HepG2 (cell line): Measurements from ENCODE around the gene IPO5. TPM values are rescaled to one million over a fixed set of nuclear protein-coding genes. Genes with fewer than 3 reads are reported as not detected.
A peak's percentile ranks its signal among the peaks of the same experiment; 100 is the strongest.

Experiments
- ATAC-seq: fragments of 200-7000 bp; cut with Tn5 transposase; 3 replicates; pipeline ENCODE4 v1.9.1; 2020; ENCODE audit warnings: mild to moderate bottlenecking, moderate library complexity
- BruUV-seq: library from RNA; stranded (reverse); fragments of 400-500 nt; replicated peaks from 2 replicates; lab custom pipeline; 2021; lab: Mats Ljungman, UMichigan
- CTCF ChIA-PET: fragments of 300-600 bp; formaldehyde crosslinking; extraction: SDS; loops from one replicate; lab custom pipeline; 2021; ENCODE audit warnings: low total read pairs, inconsistent platforms, low intra/inter-chr PET ratio; lab: Yijun Ruan, JAX
- POLR2A ChIA-PET: fragments of 350-600 bp; sonication (Branson Sonifier 250); formaldehyde crosslinking; loops from one replicate; lab custom pipeline; 2020; ENCODE audit warnings: antibody characterized with exemption, inconsistent platforms; lab: Yijun Ruan, JAX
- DNase-seq: peaks from one replicate; pipeline ENCODE4 v3.0.0-alpha.2; 2015; ENCODE audit warnings: low spot score
- FAIRE-seq: peaks from 3 replicates; lab custom pipeline; 2011; peaks lifted over from hg19 to GRCh38; lab: Jason Lieb, UNC
- H2AFZ ChIP-seq: one replicate; pipeline ENCODE4 v1.6.1; 2011; ENCODE audit warnings: low read length, inconsistent platforms
- H3K27ac ChIP-seq: fragments of 300-600 bp; 3 replicates; pipeline ENCODE4 v1.8.0; 2011; ENCODE audit warnings: mixed run types, mild to moderate bottlenecking, mixed read lengths, low read length, inconsistent platforms; ENCODE audit not compliant: insufficient read depth; ENCODE audit errors: extremely low read length
- H3K27me3 ChIP-seq, 2 experiments: fragments of 200-600 bp in 1 of 2; 2 replicates in 1 of 2; 3 replicates in 1 of 2; pipeline versions ENCODE4 v1.6.0 to v1.8.0; 2011; ENCODE audit warnings: low read length in 2 of 2, mild to moderate bottlenecking in 2 of 2, moderate library complexity in 2 of 2, inconsistent platforms in 1 of 2; ENCODE audit not compliant: insufficient read depth in 2 of 2, control insufficient read depth in 1 of 2
- H3K36me3 ChIP-seq, 2 experiments: fragments of 200-600 bp in 1 of 2; replicated peaks in 1 of 2; 2 replicates in 1 of 2; 3 replicates in 1 of 2; pipeline versions ENCODE4 v1.5.1 to v1.8.0; 2011; ENCODE audit warnings: low read length in 2 of 2, inconsistent platforms in 1 of 2; ENCODE audit not compliant: insufficient read depth in 2 of 2, control insufficient read depth in 1 of 2
- H3K4me1 ChIP-seq: 2 replicates; pipeline ENCODE4 v1.5.1; 2012; ENCODE audit warnings: low read length, inconsistent platforms; ENCODE audit not compliant: insufficient read depth
- H3K4me2 ChIP-seq: 2 replicates; pipeline ENCODE4 v1.6.0; 2011; ENCODE audit warnings: low read depth, low read length, inconsistent platforms
- H3K4me3 ChIP-seq, 3 experiments: fragments of 200-600 bp in 1 of 3; sonication (generic), shearing (Covaris generic) in 1 of 3; replicated peaks in 1 of 3; 2 replicates each; pipeline ENCODE4 v1.5.1; 2011 to 2016; ENCODE audit warnings: low read length in 3 of 3, inconsistent platforms in 2 of 3, low read depth in 2 of 3, mild to moderate bottlenecking in 2 of 3, control low read depth in 1 of 3, mixed read lengths in 1 of 3; ENCODE audit not compliant: insufficient read depth in 1 of 3
- H3K79me2 ChIP-seq: one replicate; pipeline ENCODE4 v1.6.1; 2011; ENCODE audit warnings: low read length, inconsistent platforms; ENCODE audit not compliant: insufficient read depth
- H3K9ac ChIP-seq: 2 replicates; pipeline ENCODE4 v1.6.0; 2011; ENCODE audit warnings: mild to moderate bottlenecking, low read depth, low read length, inconsistent platforms; ENCODE audit not compliant: insufficient read depth
- H3K9me3 ChIP-seq: 2 replicates; pipeline ENCODE4 v1.5.1; 2012; ENCODE audit warnings: mild to moderate bottlenecking, low read length
- H4K20me1 ChIP-seq: 2 replicates; pipeline ENCODE4 v1.6.0; 2011; ENCODE audit warnings: inconsistent platforms, mild to moderate bottlenecking, low read length, moderate library complexity; ENCODE audit not compliant: insufficient read depth
- ARID4A ChIP-seq: sonication (generic); formaldehyde crosslinking; IDR thresholded peaks from 2 replicates; pipeline ENCODE4 v1.5.0; 2020; ENCODE audit warnings: mild to moderate bottlenecking, missing genetic modification reagents, borderline replicate concordance
- CHD4 ChIP-seq: fragments of 200-600 bp; sonication (generic); IDR thresholded peaks from 2 replicates; pipeline ENCODE4 v1.7.0; 2017; ENCODE audit warnings: mild to moderate bottlenecking, low read length, borderline replicate concordance
- MATR3 ChIP-seq: sonication (generic); formaldehyde crosslinking; IDR thresholded peaks from 2 replicates; pipeline ENCODE4 v1.4.0; 2020; ENCODE audit warnings: missing genetic modification reagents
- MLX ChIP-seq: IDR thresholded peaks from 2 replicates; pipeline ENCODE4 v1.6.1; 2016
- RBM22 ChIP-seq: fragments of 200-400 bp; formaldehyde crosslinking; optimal IDR thresholded peaks from 2 replicates; pipeline ENCODE3; 2017; ENCODE audit warnings: mild to moderate bottlenecking, low read length, moderate library complexity
- TRIM22 ChIP-seq: fragments of 450-650 bp; IDR thresholded peaks from 2 replicates; pipeline ENCODE4 v1.6.1; 2017
- ZBTB25 ChIP-seq: IDR thresholded peaks from 2 replicates; pipeline ENCODE4 v1.6.1; 2018; ENCODE audit warnings: missing genetic modification reagents
- ZNF629 ChIP-seq: sonication (generic); formaldehyde crosslinking; conservative IDR thresholded peaks from 2 replicates; pipeline ENCODE4 v1.5.0; 2020; ENCODE audit warnings: missing genetic modification reagents
- WGBS: methylation state at CpG from one replicate; pipeline ENCODE4 v1.1.6; 2017; ENCODE audit warnings: low lambda C conversion rate; 5-methylcytosine and 5-hydroxymethylcytosine counted together
- in situ Hi-C: cut with HindIII; loops from 2 replicates; pipeline ENCODE4 v1.10.0; 2017; ENCODE audit warnings: low pct_unique_long_range_greater_than_20kb; ENCODE audit not compliant: extremely low pct_ligation_motif_present
- intact Hi-C: fragments of 100-400 bp; cut with micrococcal nuclease; formaldehyde crosslinking; loops from one replicate; pipeline ENCODE4 v1.10.0; 2022; ENCODE audit not compliant: unreplicated experiment
- polyA plus RNA-seq, 8 experiments: library from polyadenylated mRNA; depleted of rRNA in 3 of 8; stranded (reverse) in 7 of 8; unstranded in 1 of 8; fragments of >200 nt; fragmentation: Illumina TruSeq in 4 of 8; extraction: Trizol in 4 of 8; gene quantifications; 2 replicates each; pipeline versions ENCODE4 v1.2.1 to v1.2.3, GENCODE V29; 2011 to 2016; ENCODE audit warnings: low read depth in 4 of 8, missing spikeins in 1 of 8, mixed read lengths in 1 of 8; ENCODE audit not compliant: insufficient read depth in 1 of 8
- total RNA-seq, 5 experiments: library from RNA; depleted of rRNA; stranded (reverse); fragments of >200 nt; fragmentation: Illumina TruSeq; extraction: Trizol; gene quantifications; 2 replicates each; pipeline ENCODE4 v1.2.3, GENCODE V29; 2016; ENCODE audit warnings: low read depth in 1 of 5

The IPO5 gene
- total and polyA plus RNA-seq, 2 of the 13 experiments (the other 11 are each of a cell fraction or from before 2014, with no cell fraction given), result 155 to 242 TPM

GRCh38 chr13:98022210-98022609 is 68.7 kb downstream of the IPO5 start:
- BruUV-seq, result no TSS peak
- no peaks in the 10 kb centered on the region for H4K20me1 ChIP-seq
- H3K9ac ChIP-seq, result no peak overlapping the region
- peaks cover 21% of the 10 kb centered on the region for H3K4me1 ChIP-seq
- intact Hi-C loops (loop anchor here (5.0 to 10.0 kb wide), 2 partner anchors 40 to 243 kb away; no protein-coding TSS in a partner anchor), in situ Hi-C loops (no loop called here)
- no peak for ATAC-seq
- peaks cover 19 to 55% of the 10 kb centered on the region in 2 experiments; a peak in 4 of 5 replicates for H3K36me3 ChIP-seq
- no peak overlapping the region for H2AFZ ChIP-seq
- H3K27ac ChIP-seq, result no peak overlapping the region
- ChIA-PET POLR2A (no interaction called here), CTCF (no interaction called here)
- no peak overlapping the region for H3K4me3 ChIP-seq
- TF ChIP-seq ZBTB25 (no peak), TRIM22 (no peak), MLX (CRISPR knock-in tag) (no peak), MATR3 (CRISPR knock-in tag) (no peak)
- WGBS, result 80% methylated on average over 1 of the region's 1 CpG
- no peaks in the 10 kb centered on the region for H3K9me3 ChIP-seq
- no peaks in the 10 kb centered on the region for H3K79me2 ChIP-seq
- FAIRE-seq, result no peak
- peak; percentile 29 for DNase-seq
- no peaks in the 10 kb centered on the region for H3K27me3 ChIP-seq
- no peak overlapping the region for H3K4me2 ChIP-seq

GRCh38 chr13:98025480-98026025 is 72.1 kb downstream of the IPO5 start:
- no peaks in the 10 kb centered on the region for H3K27me3 ChIP-seq
- H4K20me1 ChIP-seq, result no peaks in the 10 kb centered on the region
- 90% methylated on average over 7 of the region's 7 CpGs for WGBS
- intact Hi-C loops (loop anchor here (10.0 kb wide), 1 partner anchor 239 kb away; no protein-coding TSS in a partner anchor), in situ Hi-C loops (no loop called here)
- no TSS peak for BruUV-seq
- H3K9ac ChIP-seq, result no peak overlapping the region
- peak overlapping the region; percentile 36 for H3K27ac ChIP-seq
- FAIRE-seq (no peak), ATAC-seq (no peak), DNase-seq (no peak)
- CTCF ChIA-PET, result no interaction called here
- no peaks in the 10 kb centered on the region for H3K79me2 ChIP-seq
- no peak overlapping the region for H2AFZ ChIP-seq
- no peak overlapping the region for H3K4me2 ChIP-seq
- H3K9me3 ChIP-seq, result no peaks in the 10 kb centered on the region
- POLR2A ChIA-PET, result interaction anchor here (0.7 kb wide), 1 partner anchor 661 kb away, joined by 3 read pairs; no protein-coding TSS in a partner anchor
- TF ChIP-seq ARID4A (CRISPR knock-in tag) (no peak), CHD4 (0 out of 2 replicates have a peak, but pooled peaks have one; percentile 6), RBM22 (peak; percentile 79), ZNF629 (CRISPR knock-in tag) (peak; percentile 76)
- H3K36me3 ChIP-seq, result peaks cover 6 to 24% of the 10 kb centered on the region in 2 experiments; a peak in 4 of 5 replicates
- peaks cover 35% of the 10 kb centered on the region for H3K4me1 ChIP-seq
- H3K4me3 ChIP-seq, result no peak overlapping the region
